ENCODE measurements around the gene LRBA.
A peak's percentile ranks its signal among the peaks of the same experiment; 100 is the strongest.

The LRBA gene

DNA sequence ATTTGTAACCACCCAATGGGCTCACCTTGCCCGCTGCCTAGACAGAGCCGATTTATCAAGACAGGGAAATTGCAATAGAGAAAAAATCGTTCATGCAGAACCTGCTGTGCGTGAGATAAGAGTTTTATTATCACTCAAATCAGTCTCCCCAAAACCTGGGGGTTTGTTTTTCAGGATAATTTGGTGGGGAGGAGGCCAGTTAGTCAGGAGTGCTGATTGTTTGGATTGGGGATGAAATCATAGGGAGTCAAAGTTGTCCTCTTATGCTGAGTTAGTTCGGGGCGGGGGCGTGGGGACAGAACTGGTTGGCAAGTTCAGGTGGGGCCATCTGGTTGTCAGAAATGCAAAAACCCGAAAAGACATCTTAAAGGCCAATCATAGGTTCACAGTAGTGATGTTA is 230.1 kb downstream of the LRBA start:
- ChIA-PET POLR2A (no interaction called here), CTCF (no interaction called here)
- no peaks in the 10 kb centered on the region for H3K27me3 ChIP-seq (replicated peaks in 2 of 5; ENCODE audit: control insufficient read depth in 4 of 5, insufficient read depth in 5 of 5, low read length in 4 of 5)
- no peak overlapping the region for H3K27ac ChIP-seq (ENCODE audit: insufficient read depth in 1 of 2, low read depth in 1 of 2, low read length in 2 of 2, poor library complexity in 1 of 2, severe bottlenecking in 2 of 2)
- no peaks in the 10 kb centered on the region for H3K9me3 ChIP-seq (ENCODE audit: control extremely low read depth in 1 of 5, control insufficient read depth in 4 of 5, insufficient read depth in 2 of 5, low read depth in 1 of 5, low read length in 4 of 5)
- peaks cover 0 to 3% (median 1%) of the 10 kb centered on the region in 4 experiments for H3K4me1 ChIP-seq (ENCODE audit: control extremely low read depth in 1 of 4, control insufficient read depth in 4 of 4, insufficient read depth in 4 of 4, low read length in 3 of 4)
- DNase-seq = no peak
- no peak overlapping the region for H3K4me3 ChIP-seq (ENCODE audit: control insufficient read depth in 1 of 7, extremely low read depth in 1 of 7, insufficient read depth in 4 of 7, low read depth in 2 of 7, low read length in 6 of 7)
- WGBS (ENCODE audit: insufficient coverage) = 72% methylated on average over 4 of the region's 8 CpGs
- H3K36me3 ChIP-seq (ENCODE audit: control insufficient read depth in 4 of 4, insufficient read depth in 4 of 4, low read length in 3 of 4) = peaks cover 0 to 16% (median 2%) of the 10 kb centered on the region in 4 experiments

DNA sequence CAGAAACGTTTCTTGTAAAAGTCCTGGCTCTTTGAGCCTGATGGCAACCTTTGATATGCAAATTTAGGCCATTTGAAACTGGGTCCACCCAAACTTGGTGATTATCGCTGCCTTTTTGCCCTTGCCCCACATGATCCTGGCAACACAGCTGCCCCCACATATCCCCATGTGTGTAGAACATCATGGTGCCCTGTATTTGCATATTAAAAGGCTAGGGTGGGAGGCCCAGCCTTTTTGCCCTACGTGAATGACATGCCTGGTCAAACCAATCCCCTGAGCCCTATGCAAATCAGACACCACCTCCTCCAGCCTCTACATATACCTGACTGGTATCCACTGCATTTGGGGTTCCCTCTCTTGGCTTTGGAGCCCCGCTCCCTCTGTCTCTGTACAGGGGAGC is 230.8 kb downstream of the LRBA start:
- CTCF ChIA-PET = interaction anchor here (0.6 to 1.0 kb wide), 2 partner anchors 12 to 382 kb away, joined by 3 read pairs; no protein-coding TSS in a partner anchor
- no peak for DNase-seq
- Histone ChIP-seq H3K4me3 (ENCODE audit: control insufficient read depth in 1 of 7, extremely low read depth in 1 of 7, insufficient read depth in 4 of 7, low read depth in 2 of 7, low read length in 6 of 7) (no peak overlapping the region), H3K27ac (ENCODE audit: insufficient read depth in 1 of 2, low read depth in 1 of 2, low read length in 2 of 2, poor library complexity in 1 of 2, severe bottlenecking in 2 of 2) (no peak overlapping the region), H3K27me3 (replicated peaks in 2 of 5; ENCODE audit: control insufficient read depth in 4 of 5, insufficient read depth in 5 of 5, low read length in 4 of 5) (no peaks in the 10 kb centered on the region), H3K36me3 (ENCODE audit: control insufficient read depth in 4 of 4, insufficient read depth in 4 of 4, low read length in 3 of 4) (peaks cover 0 to 16% (median 2%) of the 10 kb centered on the region in 4 experiments), H3K4me1 (ENCODE audit: control extremely low read depth in 1 of 4, control insufficient read depth in 4 of 4, insufficient read depth in 4 of 4, low read length in 3 of 4) (no peaks in the 10 kb centered on the region), H3K9me3 (ENCODE audit: control extremely low read depth in 1 of 5, control insufficient read depth in 4 of 5, insufficient read depth in 2 of 5, low read depth in 1 of 5, low read length in 4 of 5) (no peaks in the 10 kb centered on the region)
- 93% methylated on average over 4 of the region's 4 CpGs for WGBS (ENCODE audit: insufficient coverage)
- POLR2A ChIA-PET = no interaction called here

DNA sequence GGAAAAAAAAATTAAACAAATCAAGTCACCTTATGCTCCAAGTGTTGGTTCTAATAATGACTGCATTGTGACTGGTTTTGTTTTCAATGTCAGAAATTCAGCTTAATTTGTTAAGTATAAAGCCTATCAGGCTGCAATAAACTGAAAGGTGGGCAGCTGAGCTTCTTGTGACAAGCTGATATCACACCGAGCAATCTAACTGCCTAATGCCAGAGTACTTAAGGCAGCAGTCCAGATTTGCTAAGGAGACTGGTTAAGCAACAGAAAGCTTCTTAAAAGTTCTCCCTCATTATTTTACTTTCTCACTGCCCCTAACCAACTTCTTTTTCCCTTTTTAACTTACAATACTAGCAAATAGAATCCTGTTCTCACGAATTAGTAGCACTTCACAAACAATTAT is 232.2 kb downstream of the LRBA start:
- POLR2A ChIA-PET = interaction anchor here (0.6 kb wide), 1 partner anchor 456 kb away, joined by 4 read pairs; no protein-coding TSS in a partner anchor
- DNase-seq = peak in 2 of 3 donors; percentile 2 to 15

DNA sequence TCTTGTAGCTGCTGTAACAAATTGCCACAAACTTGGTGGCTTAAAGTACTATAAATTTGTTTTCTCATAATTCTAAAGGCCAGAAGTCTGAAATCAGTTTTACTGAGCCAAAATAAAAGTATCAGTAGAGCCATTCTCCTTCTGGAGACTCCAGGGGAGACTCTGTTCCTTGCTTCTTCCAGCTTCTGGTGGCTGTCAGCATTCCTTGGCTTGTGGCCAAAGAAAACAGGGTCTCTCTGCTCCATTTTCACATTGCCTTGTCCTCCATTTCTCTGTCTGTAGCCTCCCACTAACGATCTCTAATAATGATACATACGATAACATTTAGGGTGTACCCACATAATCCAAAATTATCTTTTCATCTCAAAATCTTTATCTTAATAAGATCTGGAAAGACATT is 232.8 kb downstream of the LRBA start:
- 89% methylated on average over 2 of the region's 2 CpGs for WGBS (ENCODE audit: insufficient coverage)
- Histone ChIP-seq H3K4me3 (ENCODE audit: control insufficient read depth in 1 of 7, extremely low read depth in 1 of 7, insufficient read depth in 4 of 7, low read depth in 2 of 7, low read length in 6 of 7) (no peak overlapping the region), H3K4me1 (ENCODE audit: control extremely low read depth in 1 of 4, control insufficient read depth in 4 of 4, insufficient read depth in 4 of 4, low read length in 3 of 4) (no peaks in the 10 kb centered on the region), H3K27ac (ENCODE audit: insufficient read depth in 1 of 2, low read depth in 1 of 2, low read length in 2 of 2, poor library complexity in 1 of 2, severe bottlenecking in 2 of 2) (no peak overlapping the region), H3K36me3 (ENCODE audit: control insufficient read depth in 4 of 4, insufficient read depth in 4 of 4, low read length in 3 of 4) (peaks cover 0 to 16% (median 3%) of the 10 kb centered on the region in 4 experiments), H3K9me3 (ENCODE audit: control extremely low read depth in 1 of 5, control insufficient read depth in 4 of 5, insufficient read depth in 2 of 5, low read depth in 1 of 5, low read length in 4 of 5) (no peaks in the 10 kb centered on the region), H3K27me3 (replicated peaks in 2 of 5; ENCODE audit: control insufficient read depth in 4 of 5, insufficient read depth in 5 of 5, low read length in 4 of 5) (no peaks in the 10 kb centered on the region)
- ChIA-PET CTCF (no interaction called here), POLR2A (no interaction called here)
- no peak for DNase-seq

More for the DNA sequence above, 232.2 kb downstream of the LRBA start:
- Histone ChIP-seq H3K27me3 (replicated peaks in 2 of 5; ENCODE audit: control insufficient read depth in 4 of 5, insufficient read depth in 5 of 5, low read length in 4 of 5) (no peaks in the 10 kb centered on the region), H3K4me3 (ENCODE audit: control insufficient read depth in 1 of 7, extremely low read depth in 1 of 7, insufficient read depth in 4 of 7, low read depth in 2 of 7, low read length in 6 of 7) (no peak overlapping the region), H3K9me3 (ENCODE audit: control extremely low read depth in 1 of 5, control insufficient read depth in 4 of 5, insufficient read depth in 2 of 5, low read depth in 1 of 5, low read length in 4 of 5) (no peaks in the 10 kb centered on the region), H3K36me3 (ENCODE audit: control insufficient read depth in 4 of 4, insufficient read depth in 4 of 4, low read length in 3 of 4) (peaks cover 0 to 16% (median 2%) of the 10 kb centered on the region in 4 experiments), H3K4me1 (ENCODE audit: control extremely low read depth in 1 of 4, control insufficient read depth in 4 of 4, insufficient read depth in 4 of 4, low read length in 3 of 4) (no peaks in the 10 kb centered on the region), H3K27ac (ENCODE audit: insufficient read depth in 1 of 2, low read depth in 1 of 2, low read length in 2 of 2, poor library complexity in 1 of 2, severe bottlenecking in 2 of 2) (no peak overlapping the region)
- CTCF ChIA-PET = interaction anchor here (1.3 kb wide), 1 partner anchor 25 kb away, joined by 3 read pairs; no protein-coding TSS in a partner anchor
- WGBS (ENCODE audit: insufficient coverage) = 100% methylated on average over 1 of the region's 2 CpGs

DNA sequence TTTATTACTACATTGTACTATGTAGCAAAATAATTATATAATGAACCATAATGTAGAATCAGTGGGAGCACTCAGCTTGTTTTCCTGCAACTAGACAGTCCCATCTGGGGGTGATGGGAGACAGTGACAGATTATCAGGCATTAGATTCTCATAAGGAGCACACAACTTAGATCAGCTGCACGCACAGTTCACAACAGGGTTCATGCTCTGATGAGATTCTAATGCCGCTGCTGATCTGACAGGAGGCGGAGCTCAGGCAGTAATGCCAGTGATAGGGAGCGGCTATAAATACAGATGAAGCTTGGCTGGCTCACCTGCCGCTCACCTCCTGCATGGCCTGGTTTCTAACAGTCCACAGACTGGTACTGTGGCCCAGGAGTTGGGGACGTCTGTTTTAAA is 233.9 kb downstream of the LRBA start:
- Histone ChIP-seq H3K36me3 (ENCODE audit: control insufficient read depth in 4 of 4, insufficient read depth in 4 of 4, low read length in 3 of 4) (peaks cover 0 to 18% (median 3%) of the 10 kb centered on the region in 4 experiments), H3K27me3 (replicated peaks in 2 of 5; ENCODE audit: control insufficient read depth in 4 of 5, insufficient read depth in 5 of 5, low read length in 4 of 5) (no peaks in the 10 kb centered on the region), H3K4me3 (ENCODE audit: control insufficient read depth in 1 of 7, extremely low read depth in 1 of 7, insufficient read depth in 4 of 7, low read depth in 2 of 7, low read length in 6 of 7) (no peak overlapping the region), H3K27ac (ENCODE audit: insufficient read depth in 1 of 2, low read depth in 1 of 2, low read length in 2 of 2, poor library complexity in 1 of 2, severe bottlenecking in 2 of 2) (no peak overlapping the region), H3K4me1 (ENCODE audit: control extremely low read depth in 1 of 4, control insufficient read depth in 4 of 4, insufficient read depth in 4 of 4, low read length in 3 of 4) (no peaks in the 10 kb centered on the region), H3K9me3 (ENCODE audit: control extremely low read depth in 1 of 5, control insufficient read depth in 4 of 5, insufficient read depth in 2 of 5, low read depth in 1 of 5, low read length in 4 of 5) (no peaks in the 10 kb centered on the region)
- POLR2A ChIA-PET = no interaction called here
- no peak for DNase-seq
- CTCF ChIA-PET = no interaction called here
- 98% methylated on average over 4 of the region's 6 CpGs for WGBS (ENCODE audit: insufficient coverage)

DNA sequence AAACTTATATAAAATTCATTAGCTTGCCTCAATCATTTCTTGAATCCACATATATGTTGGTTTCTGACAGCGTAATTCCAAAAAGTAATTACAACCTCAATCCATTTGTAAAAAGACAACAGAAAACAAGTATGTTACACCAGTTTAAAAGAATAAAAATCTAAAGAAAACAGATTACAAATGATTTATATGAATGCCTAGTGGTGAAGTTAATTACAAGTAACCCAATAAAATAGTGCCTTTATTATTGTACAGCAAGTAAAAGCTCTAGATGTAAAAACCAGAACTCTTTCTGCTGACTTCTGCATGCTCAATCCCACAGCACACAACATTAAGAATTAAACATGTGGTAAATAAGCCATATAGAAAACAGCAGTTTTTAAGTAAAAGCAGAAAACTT is 235.4 kb downstream of the LRBA start:
- no peak overlapping the region for H3K27ac ChIP-seq (ENCODE audit: insufficient read depth in 1 of 2, low read depth in 1 of 2, low read length in 2 of 2, poor library complexity in 1 of 2, severe bottlenecking in 2 of 2)
- H3K36me3 ChIP-seq (ENCODE audit: control insufficient read depth in 4 of 4, insufficient read depth in 4 of 4, low read length in 3 of 4) = peaks cover 2 to 16% (median 4%) of the 10 kb centered on the region in 4 experiments
- no peaks in the 10 kb centered on the region for H3K27me3 ChIP-seq (replicated peaks in 2 of 5; ENCODE audit: control insufficient read depth in 4 of 5, insufficient read depth in 5 of 5, low read length in 4 of 5)
- no peak for DNase-seq
- no peaks in the 10 kb centered on the region for H3K4me1 ChIP-seq (ENCODE audit: control extremely low read depth in 1 of 4, control insufficient read depth in 4 of 4, insufficient read depth in 4 of 4, low read length in 3 of 4)
- no CpG with 5 or more reads among the region's 1 CpG for WGBS (ENCODE audit: insufficient coverage)
- no peaks in the 10 kb centered on the region for H3K9me3 ChIP-seq (ENCODE audit: control extremely low read depth in 1 of 5, control insufficient read depth in 4 of 5, insufficient read depth in 2 of 5, low read depth in 1 of 5, low read length in 4 of 5)
- no peak overlapping the region for H3K4me3 ChIP-seq (ENCODE audit: control insufficient read depth in 1 of 7, extremely low read depth in 1 of 7, insufficient read depth in 4 of 7, low read depth in 2 of 7, low read length in 6 of 7)
- ChIA-PET CTCF (interaction anchor here (1.6 kb wide), 1 partner anchor 9 kb away, joined by 9 read pairs; no protein-coding TSS in a partner anchor), POLR2A (no interaction called here)

DNA sequence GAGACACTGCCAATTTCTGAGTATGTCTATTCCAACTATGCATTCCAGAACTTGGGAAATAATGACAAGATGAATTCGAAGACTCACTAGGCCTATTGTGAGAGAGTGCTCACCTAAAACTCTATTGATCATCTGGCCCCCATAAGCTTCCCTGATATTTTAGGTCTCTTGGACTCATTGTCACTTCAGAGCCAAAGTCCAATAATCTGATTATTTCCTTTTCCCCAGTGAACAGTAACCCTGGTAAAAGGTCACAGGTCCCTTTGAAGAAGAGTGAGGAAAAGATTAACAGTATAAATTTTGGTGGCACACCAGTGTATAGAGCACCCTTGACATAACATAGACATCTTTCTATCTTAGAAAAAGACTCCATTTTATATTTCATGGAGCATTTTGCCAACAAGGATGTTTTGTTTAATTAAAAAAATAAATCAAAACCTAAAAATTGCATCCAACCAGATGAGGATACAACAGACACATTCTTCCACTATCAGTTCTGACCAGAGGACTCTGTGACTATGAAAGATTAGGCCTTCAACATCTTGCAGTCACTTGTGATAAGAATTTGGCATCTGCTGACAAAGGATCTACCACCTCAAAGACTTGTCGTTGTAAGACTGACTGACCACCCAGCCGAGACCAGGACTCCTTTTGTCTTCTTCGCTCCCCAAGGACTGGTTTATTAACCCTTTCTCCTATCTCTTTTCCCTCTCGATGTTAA is 241.2 kb downstream of the LRBA start:
- 100% methylated on average over 1 of the region's 5 CpGs for WGBS (ENCODE audit: insufficient coverage)
- Histone ChIP-seq H3K27ac (ENCODE audit: insufficient read depth in 1 of 2, low read depth in 1 of 2, low read length in 2 of 2, poor library complexity in 1 of 2, severe bottlenecking in 2 of 2) (no peak overlapping the region), H3K9me3 (ENCODE audit: control extremely low read depth in 1 of 5, control insufficient read depth in 4 of 5, insufficient read depth in 2 of 5, low read depth in 1 of 5, low read length in 4 of 5) (no peaks in the 10 kb centered on the region), H3K4me3 (ENCODE audit: control insufficient read depth in 1 of 7, extremely low read depth in 1 of 7, insufficient read depth in 4 of 7, low read depth in 2 of 7, low read length in 6 of 7) (no peak overlapping the region), H3K27me3 (replicated peaks in 2 of 5; ENCODE audit: control insufficient read depth in 4 of 5, insufficient read depth in 5 of 5, low read length in 4 of 5) (no peaks in the 10 kb centered on the region), H3K4me1 (ENCODE audit: control extremely low read depth in 1 of 4, control insufficient read depth in 4 of 4, insufficient read depth in 4 of 4, low read length in 3 of 4) (no peaks in the 10 kb centered on the region), H3K36me3 (ENCODE audit: control insufficient read depth in 4 of 4, insufficient read depth in 4 of 4, low read length in 3 of 4) (peaks cover 11 to 34% (median 19%) of the 10 kb centered on the region in 4 experiments)
- DNase-seq = peak; percentile 27 to 73 (median 50)
- ChIA-PET POLR2A (no interaction called here), CTCF (no interaction called here)

Data from common myeloid progenitor, CD34-positive (primary cell).